Measurements from ENCODE around the gene TPST1.
"Not testable (repeated sequence)": the region's sequence is repeated elsewhere in the genome, so short reads cannot be mapped to it uniquely, and the experiment has no call there.

TPST1 gene

GRCh38 chr7:66296557-66296956, 91.4 kb downstream of the TPST1 start:
- no peak for DNase-seq

- no peak for DNase-seq
Measured at GRCh38 chr7:66297579-66297978, 92.4 kb downstream of the TPST1 start.

- no peak for DNase-seq
Measured at GRCh38 chr7:66301249-66301648, 96.1 kb downstream of the TPST1 start.

- DNase-seq: no peak
Measured at GRCh38 chr7:66301737-66302136, 96.6 kb downstream of the TPST1 start.

- DNase-seq: no peak
Measured at GRCh38 chr7:66303454-66304155, 98.5 kb downstream of the TPST1 start.

- no peak for DNase-seq
Measured at GRCh38 chr7:66304536-66304935, 99.4 kb downstream of the TPST1 start.

- no peak for DNase-seq
Measured at GRCh38 chr7:66306243-66306642, 101.1 kb downstream of the TPST1 start.

- no peak for DNase-seq
Measured at GRCh38 chr7:66307591-66308215, 102.6 kb downstream of the TPST1 start.

GRCh38 chr7:66308411-66308810, 103.3 kb downstream of the TPST1 start:
- no peak for DNase-seq

GRCh38 chr7:66310620-66311019, 105.5 kb downstream of the TPST1 start:
- no peak for DNase-seq

- DNase-seq: no peak
Measured at GRCh38 chr7:66313886-66314568, 108.9 kb downstream of the TPST1 start.

- DNase-seq: no peak
Measured at GRCh38 chr7:66315192-66315591, 110.1 kb downstream of the TPST1 start.

GRCh38 chr7:66319407-66319979, 114.4 kb downstream of the TPST1 start:
- DNase-seq: no peak

GRCh38 chr7:66321283-66321682, 116.1 kb downstream of the TPST1 start:
- DNase-seq: no peak

- no peak for DNase-seq
Measured at GRCh38 chr7:66323114-66323796, 118.1 kb downstream of the TPST1 start.

GRCh38 chr7:66324985-66325384, 119.9 kb downstream of the TPST1 start:
- not testable (repeated sequence) for DNase-seq

GRCh38 chr7:66326501-66327215, 121.5 kb downstream of the TPST1 start:
- no peak for DNase-seq

- no peak for DNase-seq
Measured at GRCh38 chr7:66330961-66331360, 125.8 kb downstream of the TPST1 start.

- no peak for DNase-seq
Measured at GRCh38 chr7:66331883-66332282, 126.7 kb downstream of the TPST1 start.

- no peak for DNase-seq
Measured at GRCh38 chr7:66333443-66333842, 128.3 kb downstream of the TPST1 start.

GRCh38 chr7:66335318-66335717, 130.2 kb downstream of the TPST1 start:
- DNase-seq: no peak

GRCh38 chr7:66336760-66337159, 131.6 kb downstream of the TPST1 start:
- no peak for DNase-seq

GRCh38 chr7:66339141-66339540, 134.0 kb downstream of the TPST1 start:
- DNase-seq: no peak
